ENCODE measurements around the gene CA12. TPM values are rescaled to one million over a fixed set of nuclear protein-coding genes. Genes with fewer than 3 reads are reported as not detected.

Gene CA12
- total RNA-seq, 3 donors from 2014 or later, result 11.7 to 64.5 (median 61.9) TPM

DNA sequence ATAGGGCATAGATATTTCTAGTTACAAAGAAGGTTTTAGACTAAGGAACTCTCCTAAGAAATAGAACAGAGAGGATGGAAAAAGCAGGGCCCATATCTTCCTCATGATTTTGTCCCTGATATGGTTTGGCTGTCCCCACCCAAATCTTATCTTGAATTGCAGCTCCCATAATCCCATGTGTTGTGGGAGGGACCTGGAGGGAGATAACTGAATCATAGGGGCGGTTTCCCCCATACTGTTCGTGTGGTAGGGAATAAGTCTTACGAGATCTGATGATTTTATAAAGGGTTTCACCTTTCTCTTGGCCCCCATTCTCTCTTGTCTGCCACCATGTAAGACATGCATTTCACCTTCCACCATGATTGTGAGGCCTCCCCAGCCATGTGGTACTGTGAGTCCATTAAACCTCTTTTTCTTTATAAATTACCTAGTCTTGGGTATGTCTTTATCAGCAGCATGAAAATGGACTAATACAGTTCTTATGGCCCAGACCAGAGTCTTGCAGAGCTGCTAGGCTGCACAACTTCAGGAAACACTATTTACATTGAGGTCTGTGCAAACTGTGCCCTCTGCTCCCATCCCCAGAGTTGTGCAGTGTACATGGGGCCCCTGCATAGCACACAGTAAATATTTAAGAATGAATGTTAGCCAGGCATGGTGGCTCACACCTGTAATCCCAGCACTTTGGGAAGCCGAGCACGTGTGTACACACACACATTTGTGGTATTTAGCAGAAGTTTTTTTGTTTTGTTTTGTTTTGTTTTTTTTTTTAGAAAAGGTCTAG, 20.3 kb upstream of the CA12 start:
- DNase-seq (ENCODE audit: low spot score in 2 of 2), result no peak
- Histone ChIP-seq H3K27me3 (no peaks in the 10 kb centered on the region), H3K4me1 (no peaks in the 10 kb centered on the region), H3K9me3 (no peaks in the 10 kb centered on the region), H3K4me3 (no peak overlapping the region), H3K27ac (no peak overlapping the region), H3K36me3 (no peaks in the 10 kb centered on the region)
- TF ChIP-seq POLR2AphosphoS5 (IDR thresholded peaks at IDR 0.05) (no peak), CTCF (IDR thresholded peaks at IDR 0.05) (no peak), POLR2A (IDR thresholded peaks at IDR 0.05) (no peak)
- intact Hi-C loops (cut with DNase I; ENCODE audit: low total_unique reads), result no loop called here

- Histone ChIP-seq H3K27ac (no peak overlapping the region), H3K9me3 (no peaks in the 10 kb centered on the region), H3K27me3 (no peaks in the 10 kb centered on the region), H3K36me3 (no peaks in the 10 kb centered on the region), H3K4me3 (no peak overlapping the region), H3K4me1 (no peaks in the 10 kb centered on the region)
- intact Hi-C loops (cut with DNase I; ENCODE audit: low total_unique reads), result no loop called here
- no peak for DNase-seq (ENCODE audit: low spot score in 2 of 2)
- TF ChIP-seq CTCF (IDR thresholded peaks at IDR 0.05) (no peak), POLR2A (IDR thresholded peaks at IDR 0.05) (no peak)
These were observed 19.4 kb upstream of the CA12 start for GRCh38 chr15:63401078-63401477.

DNA sequence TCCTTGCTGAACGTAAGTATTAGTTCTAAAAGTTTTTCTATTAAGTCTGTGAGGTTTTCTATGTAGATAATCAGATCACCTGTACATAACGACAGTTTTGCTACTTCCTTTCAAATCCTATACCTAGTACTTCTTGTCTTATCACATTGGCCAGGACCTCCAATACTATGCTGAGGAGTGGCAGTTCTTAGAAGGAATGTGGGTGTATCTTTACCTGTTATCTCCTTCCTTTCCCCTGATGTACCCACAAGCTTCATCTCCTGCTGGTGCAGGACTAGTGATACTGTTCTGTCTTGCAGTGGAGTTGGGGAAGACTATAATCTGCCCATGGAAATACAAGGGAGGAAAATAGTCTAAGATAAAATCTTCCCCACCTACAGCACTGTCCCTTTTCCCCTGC, 16.8 kb upstream of the CA12 start:
- TF ChIP-seq CTCF (IDR thresholded peaks at IDR 0.05), result no peak
- no peak for TF ChIP-seq POLR2AphosphoS5 (IDR thresholded peaks at IDR 0.05)
- TF ChIP-seq POLR2A (IDR thresholded peaks at IDR 0.05), result no peak
- no peak for DNase-seq (ENCODE audit: low spot score in 2 of 2)
- no peak overlapping the region for H3K4me3 ChIP-seq
- no peaks in the 10 kb centered on the region for H3K9me3 ChIP-seq
- no peaks in the 10 kb centered on the region for H3K36me3 ChIP-seq
- intact Hi-C loops (cut with DNase I; ENCODE audit: low total_unique reads), result no loop called here
- no peaks in the 10 kb centered on the region for H3K27me3 ChIP-seq
- H3K27ac ChIP-seq, result no peak overlapping the region
- H3K4me1 ChIP-seq, result no peaks in the 10 kb centered on the region

GRCh38 chr15:63396152-63396928, 14.7 kb upstream of the CA12 start:
- no peak for TF ChIP-seq POLR2A (IDR thresholded peaks at IDR 0.05)
- no peak for TF ChIP-seq CTCF (IDR thresholded peaks at IDR 0.05)
- no peak for TF ChIP-seq POLR2AphosphoS5 (IDR thresholded peaks at IDR 0.05)
- Histone ChIP-seq H3K4me3 (no peak overlapping the region), H3K9me3 (no peaks in the 10 kb centered on the region), H3K36me3 (no peaks in the 10 kb centered on the region), H3K27ac (peak overlapping the region; percentile 6 to 45), H3K27me3 (no peaks in the 10 kb centered on the region), H3K4me1 (no peaks in the 10 kb centered on the region)
- no peak for DNase-seq (ENCODE audit: low spot score in 2 of 2)
- intact Hi-C loops (cut with DNase I; ENCODE audit: low total_unique reads), result no loop called here

GRCh38 chr15:63395730-63396151, 14.1 kb upstream of the CA12 start:
- H3K27me3 ChIP-seq, result no peaks in the 10 kb centered on the region
- no peak for DNase-seq (ENCODE audit: low spot score in 2 of 2)
- H3K4me1 ChIP-seq, result no peaks in the 10 kb centered on the region
- H3K27ac ChIP-seq, result peak overlapping the region; percentile 6 to 45
- TF ChIP-seq CTCF (IDR thresholded peaks at IDR 0.05) (no peak), POLR2AphosphoS5 (IDR thresholded peaks at IDR 0.05) (no peak), POLR2A (IDR thresholded peaks at IDR 0.05) (no peak)
- H3K36me3 ChIP-seq, result no peaks in the 10 kb centered on the region
- no peaks in the 10 kb centered on the region for H3K9me3 ChIP-seq
- no peak overlapping the region for H3K4me3 ChIP-seq
- intact Hi-C loops (cut with DNase I; ENCODE audit: low total_unique reads), result no loop called here
